ENCODE measurements around the gene EIPR1.

DNA sequence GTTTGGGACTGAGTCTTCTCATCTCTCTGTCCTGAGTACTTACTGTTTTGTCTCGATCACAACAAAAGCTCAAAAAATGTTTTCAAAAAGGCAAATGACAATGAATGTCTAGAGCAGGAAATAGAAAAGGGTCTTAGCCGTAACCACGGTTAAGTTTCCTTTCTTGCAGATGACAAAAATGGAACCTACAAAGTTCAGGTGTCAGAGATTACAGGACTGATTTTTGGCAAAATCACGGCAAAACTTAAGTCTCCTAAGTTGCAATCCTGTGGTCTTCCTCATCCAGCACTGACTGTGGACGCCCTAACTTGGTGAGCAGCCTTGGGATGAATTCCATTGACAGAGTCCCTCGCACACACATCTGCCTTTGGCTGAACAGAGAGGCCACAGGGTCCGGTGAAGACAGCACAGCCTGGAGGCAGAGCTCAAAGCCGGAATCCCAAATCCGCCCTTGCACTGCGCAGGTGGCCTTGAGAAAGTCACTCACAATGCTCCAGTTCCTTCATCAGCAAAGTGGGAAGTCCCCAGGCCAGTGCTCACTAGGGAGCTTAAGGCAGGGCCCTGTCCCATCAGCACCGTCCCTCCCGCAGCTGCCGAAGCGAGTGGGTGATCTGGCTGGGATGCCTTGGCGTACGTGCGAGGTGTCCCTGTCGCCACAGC is 55.2 kb downstream of the EIPR1 start:
- TF ChIP-seq CTCF (IDR thresholded peaks at IDR 0.05) = no peak
- no peak for TF ChIP-seq POLR2A (IDR thresholded peaks at IDR 0.05)
- TF ChIP-seq POLR2AphosphoS5 (IDR thresholded peaks at IDR 0.05) = no peak
- TF ChIP-seq EP300 (IDR thresholded peaks at IDR 0.05; ENCODE audit: low read depth) = no peak
